ENCODE data around the gene UQCRC2.

- TF ChIP-seq CTCF (IDR thresholded peaks at IDR 0.05) (no peak), EZH2 (IDR thresholded peaks at IDR 0.05; ENCODE audit: borderline replicate concordance, insufficient read depth, low read depth, low read length, poor library complexity, severe bottlenecking) (no peak)
These were observed 69.0 kb downstream of the UQCRC2 start for GRCh38 chr16:22022151-22022550.
